ENCODE measurements around the gene LRRC37A2.
"Not testable (repeated sequence)": the region's sequence is repeated elsewhere in the genome, so short reads cannot be mapped to it uniquely, and the experiment has no call there.

GRCh38 chr17:46499437-46500139 is 12.7 kb upstream of the LRRC37A2 start:
- TF ChIP-seq EZH2 (IDR thresholded peaks at IDR 0.05; ENCODE audit: low read length, unreplicated experiment); CTCF (conservative IDR thresholded peaks at IDR 0.05; ENCODE audit: low read depth, low read length); EZH2phosphoT487 (IDR thresholded peaks at IDR 0.05; ENCODE audit: borderline replicate concordance, low read length): not testable (repeated sequence)
